GM21381 (cell line): ENCODE measurements around the gene PNLDC1.
"Not testable (repeated sequence)": the region's sequence is repeated elsewhere in the genome, so short reads cannot be mapped to it uniquely, and the experiment has no call there.

Source experiments
- ATAC-seq: cut with Tn5 transposase; IDR thresholded peaks from one replicate; pipeline ENCODE4 v1.9.1; 2021; ENCODE audit warnings: mild to moderate bottlenecking, moderate library complexity; ENCODE audit not compliant: unreplicated experiment

PNLDC1 gene

GRCh38 chr6:159817951-159818739 lies 18.1 kb downstream of the PNLDC1 start:
- no peak for ATAC-seq

GRCh38 chr6:159819098-159819497 lies 19.0 kb downstream of the PNLDC1 start:
- no peak for ATAC-seq

- ATAC-seq: no peak
Observed at GRCh38 chr6:159819932-159820640, 20.0 kb downstream of the PNLDC1 start.

GRCh38 chr6:159821122-159821521 lies 21.0 kb downstream of the PNLDC1 start:
- ATAC-seq: no peak

GRCh38 chr6:159821726-159822125 lies 21.6 kb downstream of the PNLDC1 start:
- ATAC-seq: no peak

- ATAC-seq: no peak
Observed at GRCh38 chr6:159823953-159824352, 23.9 kb downstream of the PNLDC1 start.

- not testable (repeated sequence) for ATAC-seq
Observed at GRCh38 chr6:159824690-159825089, 24.6 kb downstream of the PNLDC1 start.

GRCh38 chr6:159826004-159826403 lies 25.9 kb downstream of the PNLDC1 start:
- no peak for ATAC-seq

- ATAC-seq: no peak
Observed at GRCh38 chr6:159826968-159827647, 27.0 kb downstream of the PNLDC1 start.

GRCh38 chr6:159828074-159828473 lies 28.0 kb downstream of the PNLDC1 start:
- ATAC-seq: no peak

GRCh38 chr6:159829526-159829925 lies 29.4 kb downstream of the PNLDC1 start:
- no peak for ATAC-seq

- no peak for ATAC-seq
Observed at GRCh38 chr6:159830501-159831372, 30.7 kb downstream of the PNLDC1 start.

GRCh38 chr6:159831373-159831679 lies 31.2 kb downstream of the PNLDC1 start:
- ATAC-seq: no peak

- no peak for ATAC-seq
Observed at GRCh38 chr6:159832946-159833345, 32.9 kb downstream of the PNLDC1 start.

- no peak for ATAC-seq
Observed at GRCh38 chr6:159833556-159833955, 33.5 kb downstream of the PNLDC1 start.

- ATAC-seq: no peak
Observed at GRCh38 chr6:159833997-159834603, 34.0 kb downstream of the PNLDC1 start.

- no peak for ATAC-seq
Observed at GRCh38 chr6:159836718-159837490, 36.8 kb downstream of the PNLDC1 start.

GRCh38 chr6:159837511-159837910 lies 37.4 kb downstream of the PNLDC1 start:
- ATAC-seq: no peak

GRCh38 chr6:159838020-159838744 lies 38.1 kb downstream of the PNLDC1 start:
- ATAC-seq: no peak
